Epithelial cell of esophagus (primary cell): ENCODE measurements around the gene KIDINS220.

Experiments
- DNase-seq: peaks from one replicate; pipeline ENCODE4 v3.0.0; 2010; ENCODE audit warnings: low read depth
- H3K4me3 ChIP-seq: 2 replicates; pipeline ENCODE4 v1.5.1; 2011; ENCODE audit warnings: mild to moderate bottlenecking, low read length, control low read depth
- CTCF ChIP-seq: IDR thresholded peaks from 2 replicates; pipeline ENCODE4 v1.5.1; 2011; ENCODE audit warnings: low read depth, mild to moderate bottlenecking, low read length, control low read depth, inconsistent platforms; ENCODE audit not compliant: insufficient read depth; ENCODE audit errors: missing control alignments

The KIDINS220 gene

GRCh38 chr2:8692783-8693156 is 144.6 kb downstream of the KIDINS220 start:
- H3K4me3 ChIP-seq, result no peak overlapping the region
- no peak for TF ChIP-seq CTCF
- peak; percentile 34 for DNase-seq

- no peak overlapping the region for H3K4me3 ChIP-seq
- no peak for DNase-seq
- no peak for TF ChIP-seq CTCF
These were observed 145.5 kb downstream of the KIDINS220 start for GRCh38 chr2:8691859-8692437.

- peak overlapping the region; percentile 29 for H3K4me3 ChIP-seq
- peak; percentile 23 for DNase-seq
These were observed 151.6 kb downstream of the KIDINS220 start for GRCh38 chr2:8685697-8686358.

GRCh38 chr2:8684878-8685696 is 152.3 kb downstream of the KIDINS220 start:
- no peak for TF ChIP-seq CTCF
- peak; percentile 5 for DNase-seq
- peak overlapping the region; percentile 29 for H3K4me3 ChIP-seq

More at GRCh38 chr2:8685697-8686358, 151.6 kb downstream of the KIDINS220 start:
- peak; percentile 48 for TF ChIP-seq CTCF

GRCh38 chr2:8684540-8684877 is 152.9 kb downstream of the KIDINS220 start:
- H3K4me3 ChIP-seq, result peak overlapping the region; percentile 29
- TF ChIP-seq CTCF, result no peak
- DNase-seq, result peak; percentile 21

- TF ChIP-seq CTCF, result no peak
- H3K4me3 ChIP-seq, result peak overlapping the region; percentile 74
- DNase-seq, result peak; percentile 48
These were observed 154.4 kb downstream of the KIDINS220 start for GRCh38 chr2:8682719-8683667.
